PC-3 (cell line): ENCODE results near the gene TSHZ2.

Experiments used
- EZH2 ChIP-seq: fragments of 300-600 bp; sonication (generic); IDR thresholded peaks from one replicate; pipeline ENCODE4 v1.6.1; 2017; ENCODE audit warnings: antibody characterized with exemption, mild to moderate bottlenecking, low read length; ENCODE audit not compliant: unreplicated experiment
- TF ChIP-seq, protein P1 (sequence below): fragments of 300-600 bp; sonication (generic); conservative IDR thresholded peaks from 2 replicates; pipeline ENCODE4 v1.5.1; 2017; ENCODE audit warnings: antibody characterized with exemption, low read depth, mild to moderate bottlenecking, low read length

DNA sequence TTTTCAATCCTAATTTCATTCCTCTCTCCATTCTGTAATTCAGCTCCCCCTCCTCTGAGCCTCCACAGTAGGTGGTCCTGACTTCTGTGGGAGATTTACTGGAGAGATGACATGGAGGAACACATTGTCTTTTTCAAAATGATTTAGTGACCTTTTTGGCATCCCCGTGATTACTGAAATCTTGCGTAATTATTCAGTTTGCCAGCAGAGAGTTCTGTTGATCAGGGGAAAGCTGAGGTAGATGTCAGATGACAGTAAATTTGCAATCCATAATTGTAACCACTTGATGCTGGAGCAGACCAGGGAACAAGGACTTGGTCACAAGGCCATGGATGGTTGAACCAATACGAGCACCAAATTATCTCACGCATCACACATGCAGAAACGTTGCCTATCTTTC is 302.2 kb downstream of the TSHZ2 start:
- TF ChIP-seq, protein P1, sequence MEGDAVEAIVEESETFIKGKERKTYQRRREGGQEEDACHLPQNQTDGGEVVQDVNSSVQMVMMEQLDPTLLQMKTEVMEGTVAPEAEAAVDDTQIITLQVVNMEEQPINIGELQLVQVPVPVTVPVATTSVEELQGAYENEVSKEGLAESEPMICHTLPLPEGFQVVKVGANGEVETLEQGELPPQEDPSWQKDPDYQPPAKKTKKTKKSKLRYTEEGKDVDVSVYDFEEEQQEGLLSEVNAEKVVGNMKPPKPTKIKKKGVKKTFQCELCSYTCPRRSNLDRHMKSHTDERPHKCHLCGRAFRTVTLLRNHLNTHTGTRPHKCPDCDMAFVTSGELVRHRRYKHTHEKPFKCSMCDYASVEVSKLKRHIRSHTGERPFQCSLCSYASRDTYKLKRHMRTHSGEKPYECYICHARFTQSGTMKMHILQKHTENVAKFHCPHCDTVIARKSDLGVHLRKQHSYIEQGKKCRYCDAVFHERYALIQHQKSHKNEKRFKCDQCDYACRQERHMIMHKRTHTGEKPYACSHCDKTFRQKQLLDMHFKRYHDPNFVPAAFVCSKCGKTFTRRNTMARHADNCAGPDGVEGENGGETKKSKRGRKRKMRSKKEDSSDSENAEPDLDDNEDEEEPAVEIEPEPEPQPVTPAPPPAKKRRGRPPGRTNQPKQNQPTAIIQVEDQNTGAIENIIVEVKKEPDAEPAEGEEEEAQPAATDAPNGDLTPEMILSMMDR: no peak
- TF ChIP-seq EZH2: no peak
